Measurements from ENCODE around the gene SP140L.
"Not testable (repeated sequence)": the region's sequence is repeated elsewhere in the genome, so short reads cannot be mapped to it uniquely, and the experiment has no call there.

SP140L gene

GRCh38 chr2:230362030-230362691 is 35.2 kb downstream of the SP140L start:
- DNase-seq (ENCODE audit: low spot score): no peak

DNA sequence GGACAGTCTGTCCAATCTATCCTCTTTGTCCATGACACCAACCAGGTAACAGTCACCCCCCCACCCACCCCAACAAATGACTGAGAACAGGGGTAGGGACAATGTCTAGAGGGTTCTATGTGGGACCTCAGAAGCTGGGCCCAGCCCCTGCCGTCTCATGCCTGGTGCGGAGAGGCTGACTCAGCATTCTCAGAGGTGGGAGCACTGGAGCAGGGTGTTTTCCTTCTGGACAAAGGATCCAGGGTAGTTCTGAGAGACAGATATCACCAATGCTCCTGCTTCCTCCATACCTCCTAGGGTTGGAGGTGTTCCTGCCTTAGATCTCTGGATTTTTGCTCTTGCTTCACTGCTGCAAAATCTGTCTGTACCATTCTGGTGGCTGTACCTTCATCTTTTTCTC is 55.1 kb downstream of the SP140L start:
- no peak for DNase-seq (ENCODE audit: low spot score)

- no peak for DNase-seq (ENCODE audit: low spot score)
These were observed 56.5 kb downstream of the SP140L start for GRCh38 chr2:230383453-230383852.

DNA sequence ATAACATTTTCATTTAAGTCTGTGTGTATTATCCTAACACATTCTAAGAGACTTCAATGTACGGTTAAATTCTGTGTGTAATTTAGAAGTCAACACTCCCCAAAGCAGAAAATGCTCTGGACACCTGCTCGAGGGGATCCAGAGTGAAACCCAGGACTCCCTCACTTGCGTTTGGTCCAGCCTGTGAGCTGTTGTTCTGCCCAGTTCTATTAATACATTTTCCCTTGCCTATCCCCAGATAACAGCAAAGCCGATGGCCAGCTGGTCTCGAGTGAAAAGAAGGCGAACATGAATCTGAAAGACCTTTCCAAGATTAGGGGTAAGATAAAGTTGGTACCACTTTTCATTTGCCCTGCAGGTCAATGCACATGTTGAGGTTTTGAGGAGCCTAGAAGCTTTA is 58.0 kb downstream of the SP140L start:
- no peak for DNase-seq (ENCODE audit: low spot score)

DNA sequence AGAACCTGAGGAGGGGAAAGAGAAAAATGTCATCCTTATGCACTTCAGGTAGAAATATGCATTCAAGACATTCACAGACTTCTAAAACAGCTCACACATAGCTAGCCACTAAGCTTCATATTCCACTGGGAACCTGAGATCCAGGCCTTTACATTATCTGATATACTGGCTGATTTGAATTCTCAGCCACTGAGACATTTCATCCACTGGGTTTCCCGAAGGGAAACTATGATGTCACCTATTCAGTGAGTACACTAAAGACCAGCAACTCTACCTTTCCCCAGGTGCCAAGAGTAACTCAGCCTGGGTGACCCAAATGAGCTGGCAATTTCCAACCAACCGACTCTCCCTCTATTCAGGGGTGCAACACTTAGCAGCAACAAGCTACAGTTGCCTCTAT is 67.3 kb downstream of the SP140L start:
- no peak for DNase-seq (ENCODE audit: low spot score)

DNA sequence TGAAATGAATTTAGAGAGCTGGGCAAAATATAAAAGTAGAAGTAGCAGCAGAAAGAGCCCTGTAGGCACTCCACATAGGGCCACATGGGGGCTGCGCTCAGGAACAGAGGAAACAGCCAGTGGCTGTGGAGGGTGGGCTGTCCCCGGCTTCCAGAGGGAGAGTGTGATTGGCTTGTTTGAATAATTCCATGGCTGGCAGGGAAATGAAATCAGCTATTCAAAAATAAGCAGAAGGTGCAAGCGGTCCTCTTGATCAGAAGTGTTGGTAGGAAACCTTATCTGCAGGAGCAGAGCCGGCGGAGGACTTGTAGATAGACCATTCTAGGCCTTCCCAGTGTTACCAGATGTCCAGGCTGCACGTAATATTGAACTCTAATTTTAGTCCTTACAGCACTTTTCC is 71.7 kb downstream of the SP140L start:
- DNase-seq (ENCODE audit: low spot score): not testable (repeated sequence)

DNA sequence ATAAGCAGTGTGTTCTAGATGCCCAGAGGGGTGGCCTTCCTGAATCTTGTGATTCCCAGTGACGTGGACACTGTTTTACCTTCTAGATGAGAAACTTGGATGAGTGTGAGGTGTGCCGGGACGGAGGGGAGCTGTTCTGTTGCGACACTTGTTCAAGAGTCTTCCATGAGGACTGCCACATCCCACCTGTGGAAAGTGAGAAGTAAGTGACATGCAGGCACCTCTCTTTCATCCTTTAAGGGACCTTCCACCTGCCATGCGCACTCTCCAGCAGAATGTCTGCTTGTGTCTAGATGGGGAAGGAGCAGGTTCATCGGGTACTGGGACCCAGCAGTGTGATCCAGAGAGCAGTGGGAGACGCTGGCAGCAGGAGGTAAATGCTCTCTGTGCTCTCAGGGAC is 73.0 kb downstream of the SP140L start:
- no peak for DNase-seq (ENCODE audit: low spot score)

- DNase-seq (ENCODE audit: low spot score): no peak
These were observed 73.5 kb downstream of the SP140L start for GRCh38 chr2:230400454-230400853.

GRCh38 chr2:230401026-230401425 is 74.0 kb downstream of the SP140L start:
- DNase-seq (ENCODE audit: low spot score): not testable (repeated sequence)

DNA sequence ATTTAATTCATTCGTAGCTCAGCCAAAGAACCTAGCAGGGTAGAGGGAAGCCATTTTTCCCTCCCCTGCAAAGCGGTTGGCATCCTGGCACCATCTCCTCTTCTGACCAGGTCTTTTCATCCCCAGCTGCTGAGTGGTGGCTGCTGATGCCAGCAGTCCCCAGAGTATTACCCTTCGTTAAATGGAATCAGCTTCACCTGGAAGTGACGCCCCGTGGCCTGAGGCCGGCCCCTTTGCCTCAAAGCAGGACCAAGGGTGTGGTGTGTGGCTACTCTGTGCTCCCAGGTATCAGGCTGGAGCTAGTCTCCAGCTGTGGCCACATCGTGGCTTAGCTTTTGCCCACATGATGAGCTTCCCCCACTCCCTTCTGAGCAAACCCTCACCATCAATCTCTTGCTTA is 76.8 kb downstream of the SP140L start:
- DNase-seq (ENCODE audit: low spot score): no peak

GRCh38 chr2:230405824-230406223 is 78.8 kb downstream of the SP140L start:
- DNase-seq (ENCODE audit: low spot score): no peak

GRCh38 chr2:230408244-230408842 is 81.3 kb downstream of the SP140L start:
- DNase-seq (ENCODE audit: low spot score): no peak

- DNase-seq (ENCODE audit: low spot score): not testable (repeated sequence)
These were observed 82.3 kb downstream of the SP140L start for GRCh38 chr2:230409316-230409715.

GRCh38 chr2:230410263-230410662 is 83.3 kb downstream of the SP140L start:
- no peak for DNase-seq (ENCODE audit: low spot score)

GRCh38 chr2:230410861-230411569 is 84.0 kb downstream of the SP140L start:
- no peak for DNase-seq (ENCODE audit: low spot score)

GRCh38 chr2:230411570-230412370 is 84.8 kb downstream of the SP140L start:
- peak; percentile 55 for DNase-seq (ENCODE audit: low spot score)

GRCh38 chr2:230412371-230412711 is 85.3 kb downstream of the SP140L start:
- DNase-seq (ENCODE audit: low spot score): no peak

- DNase-seq (ENCODE audit: low spot score): no peak
These were observed 85.9 kb downstream of the SP140L start for GRCh38 chr2:230412846-230413245.

DNA sequence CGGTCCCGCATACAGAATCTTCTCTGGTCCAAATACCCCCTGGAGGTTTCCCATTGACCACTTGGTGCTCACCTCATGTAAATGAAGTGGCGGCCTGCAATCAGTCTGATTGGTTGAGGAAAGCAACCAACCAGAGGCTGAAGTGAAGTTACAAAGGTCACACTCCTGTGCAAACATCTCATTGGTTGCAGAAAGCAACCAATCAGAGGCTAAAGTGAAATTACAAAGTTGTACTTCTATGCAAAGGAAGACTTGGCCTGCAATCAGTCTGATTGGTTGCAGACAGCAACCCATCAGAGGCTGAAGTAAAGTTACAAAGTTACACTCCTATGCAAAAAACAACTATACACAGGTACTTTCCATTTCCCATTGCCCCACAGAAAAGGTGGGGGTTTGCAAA is 86.5 kb downstream of the SP140L start:
- DNase-seq (ENCODE audit: low spot score): no peak

- DNase-seq (ENCODE audit: low spot score): no peak
These were observed 87.3 kb downstream of the SP140L start for GRCh38 chr2:230414302-230414701.

DNA sequence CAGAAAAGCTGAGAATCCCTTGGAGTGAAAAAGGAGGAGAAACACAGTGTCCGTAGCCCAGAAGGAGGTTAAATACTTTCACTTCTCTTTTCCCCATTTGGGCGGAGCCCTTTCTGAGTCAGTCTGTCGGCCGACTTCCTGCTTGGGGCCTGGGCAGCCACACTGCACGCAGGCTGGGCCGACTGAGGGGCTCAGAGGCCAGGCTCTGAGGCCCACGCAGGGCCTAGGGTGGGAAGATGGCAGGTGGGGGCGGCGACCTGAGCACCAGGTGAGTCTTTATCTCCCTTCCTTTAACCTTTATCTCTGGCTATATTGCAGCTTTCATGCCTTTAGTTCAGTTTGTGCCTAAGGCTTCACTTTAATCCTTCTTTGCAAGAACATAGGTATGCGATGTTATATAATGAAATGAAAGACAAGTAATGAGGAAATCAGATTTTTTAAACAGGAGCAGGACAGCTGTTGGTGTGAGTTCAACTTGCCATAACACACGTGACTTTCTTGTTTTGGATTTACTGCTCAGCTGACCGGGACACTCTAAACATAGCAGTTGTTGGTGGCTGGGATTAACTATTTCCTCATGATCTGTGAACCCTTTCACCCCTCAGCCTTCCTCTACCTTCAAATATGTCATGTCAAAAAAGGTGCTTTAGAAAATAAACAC is 89.2 kb downstream of the SP140L start, which contains the start of gene SP100:
Gene SP100, plus strand, starts transcription at position 141 of the 661 bp plus-strand sequence. Its CDS starts 96 bp downstream, at position 237.
- DNase-seq (ENCODE audit: low spot score): peak; percentile 82

GRCh38 chr2:230417436-230417835 is 90.4 kb downstream of the SP140L start:
- no peak for DNase-seq (ENCODE audit: low spot score)

All from CD4-positive, alpha-beta T cell treated with Interleukin-6 at 100 ng/mL for 8 hours (primary cell).